ES-I3 (cell line): ENCODE measurements around the gene ARHGAP20.

ENCODE experiments used
- H3K36me3 ChIP-seq: 2 replicates; pipeline ENCODE4 v1.6.1; 2013; ENCODE audit warnings: mild to moderate bottlenecking, low read length, control low read depth, moderate library complexity; ENCODE audit not compliant: insufficient read depth
- H3K4me1 ChIP-seq: 2 replicates; pipeline ENCODE4 v1.6.1; 2013; ENCODE audit warnings: mild to moderate bottlenecking, control low read depth, low read length; ENCODE audit not compliant: insufficient read depth
- H3K9ac ChIP-seq: 2 replicates; pipeline ENCODE4 v1.6.1; 2013; ENCODE audit warnings: low read depth, mild to moderate bottlenecking, low read length, moderate library complexity
- H3K9me3 ChIP-seq: 2 replicates; pipeline ENCODE4 v1.6.1; 2013; ENCODE audit warnings: mild to moderate bottlenecking, low read length, moderate library complexity; ENCODE audit not compliant: control insufficient read depth, insufficient read depth

ARHGAP20 gene

DNA sequence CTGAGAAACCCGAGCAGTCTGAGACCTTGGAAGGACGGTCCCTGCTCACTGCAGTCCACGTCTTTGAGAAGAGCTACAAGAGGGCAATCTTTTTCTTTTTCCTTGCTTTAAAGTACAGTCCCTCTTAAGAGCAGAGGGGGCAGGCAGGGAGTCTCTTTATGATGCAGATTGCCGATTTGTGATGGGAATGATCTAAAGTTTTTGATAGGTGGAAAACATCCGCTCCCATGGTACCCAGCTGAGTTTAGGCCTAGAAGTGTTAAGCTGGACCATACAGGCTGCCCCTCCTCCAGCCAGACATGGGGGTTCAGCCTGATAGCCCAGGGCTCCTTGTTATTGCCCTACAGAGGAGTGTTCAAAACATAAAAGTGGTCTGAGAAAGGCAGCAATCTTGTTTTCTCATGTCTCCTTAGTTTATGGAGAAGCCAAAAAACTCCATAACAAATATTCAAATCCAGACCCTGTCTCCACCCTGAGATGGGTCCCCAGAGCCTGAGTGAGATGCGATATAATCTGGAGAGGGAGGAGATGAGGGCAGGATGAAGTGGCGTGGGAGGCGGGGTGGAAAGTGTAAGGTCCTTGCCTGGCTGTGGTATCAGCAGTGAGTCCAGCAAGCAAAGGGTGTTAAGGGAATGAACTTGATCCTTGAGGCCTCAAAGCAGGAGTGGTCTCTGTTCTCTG, 147.4 kb downstream of the ARHGAP20 start:
- no peak overlapping the region for H3K9ac ChIP-seq
- no peaks in the 10 kb centered on the region for H3K36me3 ChIP-seq
- no peaks in the 10 kb centered on the region; the same call in 1 of the 2 replicates for H3K9me3 ChIP-seq
- H3K4me1 ChIP-seq = peaks cover 10% of the 10 kb centered on the region; the same call in 1 of the 2 replicates

DNA sequence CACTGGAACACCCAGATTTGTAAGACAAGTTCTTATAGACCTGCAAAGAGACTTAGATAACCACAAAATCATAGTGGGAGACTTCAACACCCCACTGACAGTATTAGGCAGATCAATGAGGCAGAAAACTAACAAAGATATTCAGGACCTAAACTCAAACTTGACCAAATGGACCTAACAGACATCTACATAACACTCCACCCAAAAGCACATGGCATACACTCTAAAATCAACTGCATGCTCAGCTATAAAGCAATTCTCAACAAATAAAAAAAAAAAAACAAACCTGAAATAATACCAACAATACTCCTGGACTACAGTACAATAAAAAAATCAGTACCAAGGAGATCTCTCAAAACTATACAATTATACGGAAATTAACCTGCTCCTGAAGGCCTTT, 167.5 kb downstream of the ARHGAP20 start:
- H3K9ac ChIP-seq = no peak overlapping the region
- H3K9me3 ChIP-seq = no peaks in the 10 kb centered on the region
- H3K36me3 ChIP-seq = no peaks in the 10 kb centered on the region
- H3K4me1 ChIP-seq = no peaks in the 10 kb centered on the region

DNA sequence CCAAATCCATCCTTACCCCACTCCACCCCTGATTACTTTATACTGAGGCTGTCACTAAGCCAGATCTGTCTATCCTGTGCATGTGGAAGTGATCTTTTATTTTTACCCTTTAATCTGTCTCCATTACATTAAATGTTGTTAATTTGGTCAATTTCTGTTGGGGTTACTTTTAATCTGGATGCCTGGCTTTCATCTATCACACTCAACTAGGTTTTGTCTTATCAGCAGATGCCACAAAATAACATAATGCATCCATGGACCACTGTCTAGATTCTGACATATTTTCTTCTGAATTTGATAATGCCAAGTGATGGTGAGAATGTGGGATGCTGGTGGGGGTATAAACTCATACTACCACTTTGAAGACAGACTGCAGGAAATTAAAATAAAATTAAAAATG, 174.1 kb downstream of the ARHGAP20 start:
- H3K4me1 ChIP-seq = no peaks in the 10 kb centered on the region
- no peak overlapping the region for H3K9ac ChIP-seq
- no peaks in the 10 kb centered on the region for H3K9me3 ChIP-seq
- no peaks in the 10 kb centered on the region for H3K36me3 ChIP-seq

DNA sequence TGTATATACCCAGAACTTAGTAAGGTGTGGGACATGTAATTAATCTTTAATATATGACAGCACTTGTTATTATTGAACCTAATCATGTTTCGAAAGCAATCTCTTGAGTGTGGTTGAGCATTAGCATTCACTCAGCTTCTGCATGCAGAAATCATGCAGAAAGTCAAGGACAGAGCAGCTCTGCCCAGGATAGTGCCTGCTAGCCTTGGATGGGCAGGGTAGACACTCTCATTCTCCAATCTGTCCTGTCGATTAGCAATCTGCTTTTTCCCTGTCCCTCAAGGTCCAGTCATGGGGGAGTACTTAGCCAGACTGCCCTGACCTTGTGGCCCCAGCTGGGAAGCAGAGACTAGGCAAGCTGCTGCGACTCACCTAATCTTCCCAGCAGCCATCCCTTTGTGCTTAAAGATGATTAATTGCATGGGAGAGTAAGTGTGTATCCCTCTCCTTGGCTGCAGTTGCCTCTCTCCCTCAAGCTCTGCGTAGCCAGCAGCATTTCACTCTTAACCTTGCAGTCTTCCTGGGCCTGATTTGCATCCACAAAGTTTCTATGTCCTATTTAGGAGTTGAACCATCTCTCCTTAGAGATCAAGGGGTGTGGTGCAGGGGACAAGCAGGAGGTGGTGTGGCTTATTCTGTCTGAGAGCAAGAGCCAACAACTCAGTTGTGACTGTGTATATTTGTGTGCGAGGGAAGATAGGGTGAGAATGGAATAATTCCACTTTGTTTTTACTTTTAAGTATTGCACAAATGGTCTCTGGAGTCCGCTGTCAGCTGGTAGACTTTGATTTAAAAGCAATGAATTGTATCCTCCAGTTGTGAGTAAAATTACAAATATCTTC, 181.1 kb downstream of the ARHGAP20 start:
- Histone ChIP-seq H3K9ac (no peak overlapping the region), H3K36me3 (no peaks in the 10 kb centered on the region), H3K4me1 (no peaks in the 10 kb centered on the region), H3K9me3 (peaks cover 4% of the 10 kb centered on the region; the same call in 1 of the 2 replicates)

DNA sequence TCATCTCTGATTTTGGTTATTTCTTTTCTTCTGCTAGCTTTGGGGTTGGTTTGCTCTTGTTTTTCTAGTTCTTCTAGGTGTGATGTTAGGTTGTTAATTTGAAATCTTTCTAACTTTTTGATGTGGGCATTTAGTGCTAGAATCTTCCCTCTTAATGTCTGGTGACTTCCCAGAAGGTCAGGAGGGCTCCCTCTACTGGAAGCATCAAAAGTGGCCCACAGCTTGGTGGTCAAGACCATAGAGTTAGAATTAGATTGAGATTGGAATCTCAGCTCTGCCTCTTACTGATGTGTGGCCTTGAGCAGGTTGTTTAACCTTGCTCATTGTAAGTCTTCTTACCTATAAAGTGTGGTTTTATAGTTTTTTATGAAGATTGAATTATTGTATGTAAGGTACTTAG, 183.2 kb downstream of the ARHGAP20 start:
- H3K9ac ChIP-seq = no peak overlapping the region
- H3K36me3 ChIP-seq = no peaks in the 10 kb centered on the region
- peaks cover 4% of the 10 kb centered on the region; the same call in 1 of the 2 replicates for H3K9me3 ChIP-seq
- no peaks in the 10 kb centered on the region for H3K4me1 ChIP-seq

DNA sequence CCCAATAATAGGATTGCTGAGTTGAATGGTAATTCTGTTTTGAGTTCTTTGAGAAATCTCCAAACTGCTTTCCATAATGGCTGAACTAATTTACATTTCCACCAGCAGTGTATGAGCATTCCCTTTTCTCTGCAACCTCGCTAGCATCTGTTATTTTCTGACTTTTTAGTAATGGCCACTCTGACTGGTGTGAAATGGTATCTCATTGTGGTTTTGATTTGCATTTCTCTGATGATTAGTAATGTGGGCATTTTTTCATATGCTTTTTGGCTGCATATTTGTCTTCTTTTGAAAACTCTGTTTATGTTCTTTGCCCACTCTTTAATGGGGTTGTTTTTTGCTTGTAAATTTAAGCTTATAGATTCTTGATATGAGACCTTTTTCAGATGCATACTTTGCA, 185.1 kb downstream of the ARHGAP20 start:
- H3K36me3 ChIP-seq = no peaks in the 10 kb centered on the region
- H3K4me1 ChIP-seq = no peaks in the 10 kb centered on the region
- no peak overlapping the region for H3K9ac ChIP-seq
- peaks cover 4% of the 10 kb centered on the region; the same call in 1 of the 2 replicates for H3K9me3 ChIP-seq
